Measurements from ENCODE around the gene SMARCA2. TPM values are rescaled to one million over a fixed set of nuclear protein-coding genes. Genes with fewer than 3 reads are reported as not detected.

The SMARCA2 gene
- total RNA-seq (2014; rRNA removed; shearing (Covaris generic)), result 5.5 and 11.6 TPM in 2 replicates

DNA sequence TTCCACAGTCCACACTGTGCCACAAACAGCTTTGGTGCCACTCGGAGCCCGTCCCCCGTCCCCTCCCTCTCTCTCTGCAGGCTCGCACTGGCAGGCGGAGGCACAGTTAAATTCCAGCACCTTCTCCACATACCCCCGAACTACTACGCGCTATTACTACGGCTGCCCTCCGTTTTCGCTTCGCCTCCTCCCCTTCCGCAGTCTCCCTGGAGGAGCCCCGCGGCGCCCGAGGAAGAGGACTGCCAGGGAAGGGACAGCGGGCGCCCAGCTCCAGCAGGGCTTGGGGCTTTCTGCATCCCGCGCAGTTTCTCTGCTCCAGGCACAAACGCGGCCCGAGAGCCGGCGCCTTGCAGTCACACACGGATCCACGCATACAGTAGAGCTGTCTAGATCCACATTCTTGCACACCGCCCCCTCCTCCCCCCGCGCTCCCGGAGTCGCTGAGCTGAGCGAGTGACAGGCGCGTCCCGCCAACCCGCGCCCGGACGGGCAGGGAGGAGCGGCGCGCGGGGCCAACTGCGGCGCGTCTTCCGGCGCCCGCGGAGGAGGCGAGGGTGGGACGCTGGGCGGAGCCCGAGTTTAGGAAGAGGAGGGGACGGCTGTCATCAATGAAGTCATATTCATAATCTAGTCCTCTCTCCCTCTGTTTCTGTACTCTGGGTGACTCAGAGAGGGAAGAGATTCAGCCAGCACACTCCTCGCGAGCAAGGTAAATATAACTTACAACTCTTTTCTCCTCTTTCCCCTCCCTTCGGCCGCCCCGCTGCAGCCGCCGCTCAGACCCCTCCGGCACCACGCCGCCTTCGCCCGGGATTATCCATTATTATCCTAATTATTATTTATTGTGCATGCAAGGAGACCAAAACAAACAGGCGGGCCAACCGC is at the start of gene SMARCA2:
Gene SMARCA2, plus strand, starts transcription at position 652 of the 885 bp plus-strand sequence. CDS start 13,676 bp downstream, outside the sequence.
- DNase-seq, result peak; percentile 94
- Histone ChIP-seq H3K27me3 (ENCODE audit: control insufficient read depth, insufficient read depth, low read length) (peaks cover 65% of the 10 kb centered on the region), H3K36me3 (replicated peaks; ENCODE audit: control insufficient read depth, insufficient read depth, low read length) (no peaks in the 10 kb centered on the region)

DNA sequence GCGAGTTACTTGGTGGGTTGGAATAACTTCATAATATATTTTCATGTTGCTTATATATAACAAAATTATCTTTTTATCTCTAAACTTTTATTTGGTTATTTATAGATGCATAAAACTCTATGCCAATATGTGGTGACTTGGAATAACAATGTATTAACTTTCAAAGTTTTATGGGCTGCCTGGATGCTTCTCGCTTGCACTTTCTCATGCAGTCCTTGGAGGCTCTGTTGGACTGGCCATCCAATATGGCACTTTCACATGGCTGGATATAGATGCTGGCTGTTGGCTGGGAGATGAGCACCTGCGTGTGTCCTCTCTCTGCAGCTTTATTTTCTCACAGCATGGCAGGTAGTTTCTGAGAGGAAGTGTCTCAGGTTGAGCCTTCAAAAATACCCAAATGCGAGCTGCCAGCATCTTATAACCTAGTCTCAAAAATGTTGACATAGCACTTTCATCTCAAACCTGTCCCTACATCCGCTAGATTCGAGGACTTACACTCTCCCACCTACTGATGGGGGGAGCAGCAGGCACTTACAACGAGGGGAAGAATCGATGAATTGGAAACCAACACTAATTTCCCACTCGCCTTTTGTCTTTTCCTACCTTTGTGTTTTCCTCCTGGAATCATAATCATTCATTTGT is 48.3 kb upstream of the SMARCA2 start:
- H3K27me3 ChIP-seq (ENCODE audit: control insufficient read depth, insufficient read depth, low read length), result no peaks in the 10 kb centered on the region
- H3K4me3 ChIP-seq (ENCODE audit: insufficient read depth, low read depth, low read length), result no peak overlapping the region

More for the DNA sequence above, at the start of gene SMARCA2:
- peak within 1 kb of the TSS; percentile 75 for H3K4me3 ChIP-seq (ENCODE audit: insufficient read depth, low read depth, low read length)

DNA sequence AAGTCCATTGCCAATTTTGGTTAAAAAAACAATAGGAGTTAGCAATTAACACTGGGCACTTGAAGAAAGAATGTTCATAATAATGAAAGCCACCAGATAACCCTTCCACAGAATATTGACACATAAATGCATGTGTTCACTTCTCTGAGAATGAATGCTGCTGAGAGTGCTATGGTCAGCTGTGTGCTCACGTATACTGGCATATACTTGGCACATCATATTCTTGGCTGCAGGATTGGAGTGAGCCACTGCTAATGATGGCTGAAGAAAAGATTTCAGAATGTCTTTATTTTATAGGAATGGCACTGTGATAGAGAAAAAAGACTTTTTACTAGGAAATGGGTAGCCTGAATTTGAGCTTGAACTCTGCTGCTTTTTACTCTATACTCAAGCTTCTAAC is 46.0 kb upstream of the SMARCA2 start:
- H3K36me3 ChIP-seq (replicated peaks; ENCODE audit: control insufficient read depth, insufficient read depth, low read length), result no peaks in the 10 kb centered on the region
- DNase-seq, result no peak
- H3K4me3 ChIP-seq (ENCODE audit: insufficient read depth, low read depth, low read length), result no peak overlapping the region
- no peaks in the 10 kb centered on the region for H3K27me3 ChIP-seq (ENCODE audit: control insufficient read depth, insufficient read depth, low read length)

More for the DNA sequence above, 48.3 kb upstream of the SMARCA2 start:
- DNase-seq, result no peak
- H3K36me3 ChIP-seq (replicated peaks; ENCODE audit: control insufficient read depth, insufficient read depth, low read length), result no peaks in the 10 kb centered on the region

DNA sequence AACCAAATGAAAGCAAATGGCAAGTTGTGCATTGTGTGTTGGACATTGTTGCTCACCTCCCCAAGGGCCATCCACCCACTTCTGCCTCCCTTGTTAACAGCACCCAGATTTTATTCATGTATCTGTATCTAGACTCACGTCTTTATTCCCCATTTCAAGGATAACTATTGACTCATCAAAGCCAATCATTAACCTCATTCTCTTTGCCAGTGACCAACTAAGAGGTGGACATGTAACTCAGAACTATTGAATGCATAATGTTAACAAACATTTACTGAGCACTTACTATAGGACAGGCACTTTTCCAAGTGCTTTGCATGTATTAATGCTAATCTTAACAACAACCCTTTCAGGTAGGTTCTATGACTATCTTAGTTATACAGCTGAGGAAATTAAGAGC is 45.2 kb upstream of the SMARCA2 start:
- Histone ChIP-seq H3K36me3 (replicated peaks; ENCODE audit: control insufficient read depth, insufficient read depth, low read length) (no peaks in the 10 kb centered on the region), H3K27me3 (ENCODE audit: control insufficient read depth, insufficient read depth, low read length) (no peaks in the 10 kb centered on the region), H3K4me3 (ENCODE audit: insufficient read depth, low read depth, low read length) (no peak overlapping the region)
- DNase-seq, result no peak

DNA sequence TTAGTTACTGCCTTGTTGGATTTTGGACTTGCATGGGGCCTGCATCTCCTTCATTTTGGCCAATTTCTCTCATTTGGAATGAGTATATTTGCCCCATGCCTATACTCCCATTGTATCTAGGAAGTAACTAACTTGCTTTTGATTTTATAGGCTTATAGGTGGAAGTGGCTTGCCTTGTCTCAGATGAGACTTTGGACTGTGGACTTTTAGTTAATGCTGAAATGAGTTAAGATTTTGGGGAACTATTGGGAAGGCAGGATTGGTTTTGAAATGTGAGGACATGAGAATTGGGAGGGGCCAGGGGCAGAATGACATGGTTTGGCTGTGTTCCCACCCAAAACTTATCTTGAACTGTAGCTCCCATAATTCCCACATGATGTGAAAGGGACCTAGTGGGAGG is 42.5 kb upstream of the SMARCA2 start:
- no peak for DNase-seq
- Histone ChIP-seq H3K36me3 (replicated peaks; ENCODE audit: control insufficient read depth, insufficient read depth, low read length) (no peaks in the 10 kb centered on the region), H3K4me3 (ENCODE audit: insufficient read depth, low read depth, low read length) (no peak overlapping the region), H3K27me3 (ENCODE audit: control insufficient read depth, insufficient read depth, low read length) (no peaks in the 10 kb centered on the region)

DNA sequence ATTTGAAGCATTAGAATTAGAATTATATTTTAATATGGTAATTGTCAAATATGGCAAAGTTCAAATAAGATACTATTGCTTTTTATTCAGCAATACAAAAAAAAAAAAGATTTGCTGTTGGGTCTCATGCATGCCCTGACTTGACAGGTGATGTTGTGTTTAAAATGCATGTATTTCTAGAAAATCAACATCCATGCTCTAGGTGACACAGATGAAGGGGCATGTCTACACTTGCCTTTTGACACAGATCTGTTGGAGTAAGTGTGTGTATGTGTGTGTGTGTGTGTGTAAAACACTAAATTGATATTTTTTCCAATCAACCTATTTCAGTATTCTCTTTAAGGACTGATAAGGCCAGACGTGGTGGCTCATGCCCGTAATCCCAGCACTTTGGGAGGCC is 38.1 kb upstream of the SMARCA2 start:
- no peak overlapping the region for H3K4me3 ChIP-seq (ENCODE audit: insufficient read depth, low read depth, low read length)
- no peaks in the 10 kb centered on the region for H3K27me3 ChIP-seq (ENCODE audit: control insufficient read depth, insufficient read depth, low read length)
- DNase-seq, result no peak
- no peaks in the 10 kb centered on the region for H3K36me3 ChIP-seq (replicated peaks; ENCODE audit: control insufficient read depth, insufficient read depth, low read length)

DNA sequence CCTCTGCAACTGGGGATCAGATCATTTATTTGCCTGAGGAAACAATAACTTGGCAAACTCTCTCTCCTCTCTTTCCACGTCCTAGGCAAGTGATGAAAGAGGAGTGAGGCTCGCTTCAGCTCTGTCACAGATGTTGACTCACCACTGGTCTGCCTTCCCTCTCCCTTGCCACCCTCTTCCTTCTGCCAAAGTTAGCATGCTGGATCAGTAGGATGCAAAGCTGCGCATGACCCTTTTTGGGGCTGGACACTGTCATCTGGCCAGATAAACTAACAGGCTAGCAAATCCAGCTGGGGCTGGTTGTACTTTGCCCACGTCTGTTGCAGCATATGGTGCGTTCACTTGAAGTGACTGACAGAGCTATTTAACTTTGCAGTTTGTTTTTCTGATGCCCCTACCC is 36.2 kb upstream of the SMARCA2 start:
- no peaks in the 10 kb centered on the region for H3K27me3 ChIP-seq (ENCODE audit: control insufficient read depth, insufficient read depth, low read length)
- DNase-seq, result no peak

DNA sequence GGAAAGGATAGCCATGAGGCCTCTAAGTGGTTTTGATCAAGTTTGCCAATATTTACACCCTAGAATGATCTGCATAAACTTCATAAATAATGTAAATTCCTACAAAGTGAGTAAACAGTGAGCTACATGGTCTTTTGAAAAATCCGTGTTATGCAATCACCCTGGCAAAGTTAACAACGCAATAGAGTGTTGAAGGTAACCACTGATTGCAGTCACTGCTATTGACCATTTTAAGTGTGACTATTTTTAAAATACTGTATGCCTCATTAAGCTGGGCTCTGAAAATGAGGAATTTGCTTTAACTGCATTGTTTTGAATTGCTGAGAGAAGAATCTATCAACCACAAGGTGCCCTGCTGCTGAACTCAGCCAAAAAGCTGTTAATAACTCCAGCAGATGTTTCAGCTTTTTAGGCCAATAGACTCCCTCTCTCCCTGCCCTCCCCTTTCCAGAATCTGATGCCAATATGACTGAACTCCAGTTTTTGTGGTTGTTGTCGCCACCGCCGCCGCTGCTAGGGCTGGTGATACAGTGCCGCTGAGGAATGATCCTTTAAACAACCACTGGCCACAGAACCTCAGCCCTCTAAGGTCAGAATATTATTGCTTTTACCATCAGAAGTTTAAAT is 35.3 kb upstream of the SMARCA2 start:
- DNase-seq, result no peak
- Histone ChIP-seq H3K36me3 (replicated peaks; ENCODE audit: control insufficient read depth, insufficient read depth, low read length) (no peaks in the 10 kb centered on the region), H3K27me3 (ENCODE audit: control insufficient read depth, insufficient read depth, low read length) (no peaks in the 10 kb centered on the region)

More for the DNA sequence above, 36.2 kb upstream of the SMARCA2 start:
- no peak overlapping the region for H3K4me3 ChIP-seq (ENCODE audit: insufficient read depth, low read depth, low read length)
- H3K36me3 ChIP-seq (replicated peaks; ENCODE audit: control insufficient read depth, insufficient read depth, low read length), result no peaks in the 10 kb centered on the region

DNA sequence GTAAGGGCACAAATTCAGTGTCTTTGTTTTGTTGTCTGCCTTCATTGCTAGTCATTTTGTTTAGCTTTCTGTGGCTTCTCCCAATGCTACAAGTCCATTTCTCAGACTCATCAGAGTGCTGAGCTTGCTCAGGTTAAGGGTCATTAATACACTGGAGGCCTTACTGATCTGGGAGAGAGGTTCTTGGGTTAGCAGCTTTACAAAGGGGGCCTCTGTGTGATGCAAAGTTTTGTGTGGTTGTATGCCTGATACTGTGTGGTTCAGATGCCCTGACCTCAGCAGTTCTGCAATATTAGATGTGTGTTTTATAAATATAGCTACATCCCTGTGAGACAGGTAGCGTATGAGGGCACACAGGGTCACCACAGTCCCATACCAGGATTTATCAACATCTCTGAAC is 34.8 kb upstream of the SMARCA2 start:
- no peaks in the 10 kb centered on the region for H3K36me3 ChIP-seq (replicated peaks; ENCODE audit: control insufficient read depth, insufficient read depth, low read length)
- DNase-seq, result no peak

More for the DNA sequence above, 35.3 kb upstream of the SMARCA2 start:
- no peak overlapping the region for H3K4me3 ChIP-seq (ENCODE audit: insufficient read depth, low read depth, low read length)

DNA sequence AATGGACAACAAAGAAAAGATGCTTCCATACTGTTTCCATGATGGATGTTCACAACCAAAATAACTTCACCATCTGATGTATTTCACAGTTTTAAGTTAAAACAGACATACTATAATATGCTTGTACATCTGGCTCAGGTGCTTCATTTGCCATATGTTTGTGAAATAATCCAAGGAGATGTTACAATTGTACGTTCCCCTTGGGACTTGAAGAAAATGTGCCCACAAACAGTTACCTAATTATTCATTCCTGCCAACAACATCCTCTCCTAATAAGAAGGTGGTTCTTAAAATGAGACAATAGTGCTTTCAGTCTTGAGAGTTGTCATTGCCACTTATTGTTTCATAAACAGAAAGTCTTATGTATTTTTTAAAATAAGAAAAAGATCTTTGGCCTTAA is 33.1 kb upstream of the SMARCA2 start:
- H3K27me3 ChIP-seq (ENCODE audit: control insufficient read depth, insufficient read depth, low read length), result no peaks in the 10 kb centered on the region

More for the DNA sequence above, 34.8 kb upstream of the SMARCA2 start:
- H3K27me3 ChIP-seq (ENCODE audit: control insufficient read depth, insufficient read depth, low read length), result no peaks in the 10 kb centered on the region
- H3K4me3 ChIP-seq (ENCODE audit: insufficient read depth, low read depth, low read length), result no peak overlapping the region

DNA sequence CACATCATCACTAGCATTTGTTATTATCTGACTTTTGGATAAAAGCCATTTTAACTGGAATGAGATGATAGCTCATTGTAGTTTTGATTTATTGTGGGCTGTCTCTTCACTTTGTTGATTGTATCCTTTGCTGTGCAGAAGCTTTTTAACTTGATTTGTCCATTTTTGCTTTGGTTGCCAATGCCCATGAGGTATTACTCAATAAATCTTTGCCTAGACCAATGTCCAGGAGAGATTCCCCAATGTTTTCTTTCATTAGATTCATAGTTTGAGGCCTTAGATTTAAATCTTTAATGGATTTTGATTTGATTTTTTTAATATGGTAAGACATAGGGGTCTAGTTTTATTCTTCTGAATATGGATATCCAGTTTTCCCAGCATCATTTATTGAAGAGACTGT is 28.8 kb upstream of the SMARCA2 start:
- H3K27me3 ChIP-seq (ENCODE audit: control insufficient read depth, insufficient read depth, low read length), result no peaks in the 10 kb centered on the region
- DNase-seq, result no peak
- no peak overlapping the region for H3K4me3 ChIP-seq (ENCODE audit: insufficient read depth, low read depth, low read length)
- H3K36me3 ChIP-seq (replicated peaks; ENCODE audit: control insufficient read depth, insufficient read depth, low read length), result no peaks in the 10 kb centered on the region

More for the DNA sequence above, 33.1 kb upstream of the SMARCA2 start:
- no peak for DNase-seq
- no peak overlapping the region for H3K4me3 ChIP-seq (ENCODE audit: insufficient read depth, low read depth, low read length)
- H3K36me3 ChIP-seq (replicated peaks; ENCODE audit: control insufficient read depth, insufficient read depth, low read length), result no peaks in the 10 kb centered on the region

DNA sequence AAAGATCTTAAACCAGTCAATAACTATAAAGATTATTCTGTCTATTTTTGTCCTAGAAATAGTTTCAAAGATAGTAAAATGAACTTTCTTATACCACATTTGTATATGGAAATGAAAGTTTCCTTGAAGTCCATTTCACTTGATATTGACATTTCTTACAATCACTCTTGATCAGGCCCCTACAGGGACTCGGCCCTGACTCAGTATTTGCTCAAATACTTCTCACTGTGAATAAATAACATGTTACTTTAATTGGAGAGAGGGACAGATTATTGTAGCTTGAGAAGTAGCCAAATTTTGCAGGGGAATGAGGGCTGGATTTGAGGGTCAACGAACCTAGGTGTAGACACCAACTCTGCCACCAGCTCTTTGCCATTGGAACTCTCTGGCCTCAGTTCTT is 25.6 kb upstream of the SMARCA2 start:
- H3K27me3 ChIP-seq (ENCODE audit: control insufficient read depth, insufficient read depth, low read length), result no peaks in the 10 kb centered on the region
- H3K4me3 ChIP-seq (ENCODE audit: insufficient read depth, low read depth, low read length), result no peak overlapping the region
- DNase-seq, result no peak
- H3K36me3 ChIP-seq (replicated peaks; ENCODE audit: control insufficient read depth, insufficient read depth, low read length), result no peaks in the 10 kb centered on the region

DNA sequence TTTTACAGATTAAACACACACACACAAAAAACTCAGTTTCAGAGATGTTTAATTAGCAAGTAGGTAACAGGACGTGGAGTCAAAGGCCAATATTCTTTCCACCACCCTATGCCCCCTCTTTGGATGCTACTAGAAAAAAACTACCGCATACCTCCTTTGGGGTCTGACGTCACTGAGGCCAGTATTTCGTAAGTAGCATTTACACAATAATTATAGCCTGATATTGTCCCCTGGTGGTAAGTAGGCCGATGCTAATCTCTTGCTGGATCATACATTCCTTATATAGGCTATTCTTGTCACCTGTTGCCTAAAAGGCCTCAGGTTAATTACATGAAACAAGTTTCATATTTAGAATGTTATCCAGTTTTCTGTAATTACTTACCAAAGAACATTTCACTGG is 21.0 kb upstream of the SMARCA2 start:
- H3K27me3 ChIP-seq (ENCODE audit: control insufficient read depth, insufficient read depth, low read length), result no peaks in the 10 kb centered on the region
- no peaks in the 10 kb centered on the region for H3K36me3 ChIP-seq (replicated peaks; ENCODE audit: control insufficient read depth, insufficient read depth, low read length)
- no peak overlapping the region for H3K4me3 ChIP-seq (ENCODE audit: insufficient read depth, low read depth, low read length)
- no peak for DNase-seq

DNA sequence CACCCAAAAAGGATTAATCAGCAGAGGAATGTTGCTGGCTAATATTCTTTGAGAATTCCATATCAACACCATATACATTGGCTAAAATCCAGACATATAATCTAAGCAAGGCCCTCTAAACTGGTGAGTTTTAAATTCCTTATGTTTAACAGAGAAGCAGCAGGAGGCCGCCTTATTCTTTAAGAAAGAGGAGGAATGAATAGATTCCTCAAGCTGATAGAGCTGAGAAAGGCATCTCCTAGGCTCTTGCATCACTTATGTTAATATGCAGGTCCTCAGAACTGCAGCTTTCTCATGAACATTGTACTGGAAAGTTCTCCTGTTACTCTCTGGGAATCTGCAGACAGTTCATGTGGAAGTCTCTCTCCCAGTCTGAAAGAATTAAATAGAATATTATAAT is 20.1 kb upstream of the SMARCA2 start:
- H3K4me3 ChIP-seq (ENCODE audit: insufficient read depth, low read depth, low read length), result no peak overlapping the region
- peak; percentile 38 for DNase-seq
- H3K27me3 ChIP-seq (ENCODE audit: control insufficient read depth, insufficient read depth, low read length), result no peaks in the 10 kb centered on the region
- H3K36me3 ChIP-seq (replicated peaks; ENCODE audit: control insufficient read depth, insufficient read depth, low read length), result no peaks in the 10 kb centered on the region

DNA sequence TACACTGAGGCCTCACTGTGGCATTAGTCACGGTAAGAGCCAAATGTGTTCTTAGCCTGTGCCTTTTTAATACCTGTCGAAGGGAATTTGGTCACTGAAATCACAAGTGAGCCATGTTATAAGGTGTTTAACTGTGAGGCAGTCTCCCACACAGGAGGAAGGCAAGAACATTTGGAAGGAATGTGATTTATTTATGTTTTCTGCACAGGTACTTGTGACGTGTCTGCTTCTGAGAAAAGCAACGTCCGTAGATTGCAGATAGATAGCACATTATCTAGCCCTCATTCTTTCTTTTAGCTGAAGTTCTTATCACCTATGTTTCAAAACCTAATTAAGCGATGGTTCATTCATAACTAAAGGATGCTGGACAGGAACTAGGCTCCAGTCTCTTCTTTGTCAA is 19.0 kb upstream of the SMARCA2 start:
- no peak overlapping the region for H3K4me3 ChIP-seq (ENCODE audit: insufficient read depth, low read depth, low read length)
- no peaks in the 10 kb centered on the region for H3K27me3 ChIP-seq (ENCODE audit: control insufficient read depth, insufficient read depth, low read length)
- no peaks in the 10 kb centered on the region for H3K36me3 ChIP-seq (replicated peaks; ENCODE audit: control insufficient read depth, insufficient read depth, low read length)
- DNase-seq, result no peak
